Naive B cell (primary cell): Measurements from ENCODE around the gene IFNGR2. TPM values are rescaled to one million over a fixed set of nuclear protein-coding genes. Genes with fewer than 3 reads are reported as not detected.

Experiments used
- ATAC-seq, 2 donors: fragments of 150-1000 bp; cut with Tn5 transposase; 2 replicates each; pipeline ENCODE4 v1.10.0; 2021; ENCODE audit warnings: low read depth in 2 of 2, mild to moderate bottlenecking in 2 of 2, moderate library complexity in 2 of 2
- DNase-seq: peaks from one replicate; pipeline ENCODE4 v3.0.0; 2022
- H3K27ac Mint-ChIP-seq, 6 donors: one replicate each; pipeline ENCODE4 v1.8.0; 2020 to 2022; ENCODE audit warnings: mild to moderate bottlenecking in 6 of 6, mixed read lengths in 6 of 6, moderate library complexity in 5 of 6, inconsistent platforms in 2 of 6
- H3K27me3 Mint-ChIP-seq, 3 donors: one replicate each; pipeline ENCODE4 v1.8.0; 2021 to 2022; ENCODE audit warnings: mixed read lengths in 3 of 3, mild to moderate bottlenecking in 1 of 3
- H3K36me3 Mint-ChIP-seq, 2 donors: one replicate each; pipeline ENCODE4 v1.8.0; 2020 to 2022; ENCODE audit warnings: mixed read lengths in 2 of 2, inconsistent platforms in 1 of 2, mild to moderate bottlenecking in 1 of 2
- H3K4me1 Mint-ChIP-seq, 3 donors: one replicate each; pipeline ENCODE4 v1.8.0; 2020 to 2022; ENCODE audit warnings: mixed read lengths in 3 of 3, inconsistent platforms in 1 of 3, mild to moderate bottlenecking in 1 of 3, moderate library complexity in 1 of 3
- H3K4me3 Mint-ChIP-seq, 8 donors: one replicate each; pipeline ENCODE4 v1.8.0; 2020 to 2022; ENCODE audit warnings: mild to moderate bottlenecking in 8 of 8, mixed read lengths in 8 of 8, moderate library complexity in 8 of 8, inconsistent platforms in 2 of 8
- H3K9me3 Mint-ChIP-seq, 7 donors: one replicate each; pipeline ENCODE4 v1.8.0; 2020 to 2022; ENCODE audit warnings: mixed read lengths in 7 of 7, mild to moderate bottlenecking in 5 of 7, inconsistent platforms in 2 of 7, moderate library complexity in 1 of 7
- polyA plus RNA-seq, 6 donors: library from polyadenylated mRNA; unstranded; fragments of 300-500 nt; fragmentation: Illumina TruSeq; gene quantifications; one replicate each; pipeline ENCODE4 v1.2.3, GENCODE V29; 2021; ENCODE audit warnings: low read depth in 6 of 6

The IFNGR2 gene
- polyA plus RNA-seq, 6 donors from 2014 or later = 120 to 177 (median 144) TPM

- H3K27ac Mint-ChIP-seq = peak overlapping the region in 2 of 6 donors; percentile 15 to 29
- H3K9me3 Mint-ChIP-seq = peaks cover 0 to 2% (median 0%) of the 10 kb centered on the region in 7 donors
- no peak for DNase-seq
- peak overlapping the region; percentile 52 to 82 (median 58) for H3K4me3 Mint-ChIP-seq
- peaks cover 13 to 36% (median 18%) of the 10 kb centered on the region in 3 donors for H3K4me1 Mint-ChIP-seq
- no peaks in the 10 kb centered on the region for H3K36me3 Mint-ChIP-seq
- ATAC-seq = no peak
- H3K27me3 Mint-ChIP-seq = no peaks in the 10 kb centered on the region
These were observed 73.9 kb downstream of the IFNGR2 start for GRCh38 chr21:33477066-33477465.

- peaks cover 0 to 2% (median 0%) of the 10 kb centered on the region in 7 donors for H3K9me3 Mint-ChIP-seq
- peak overlapping the region in 5 of 6 donors; percentile 38 to 95 (median 87) for H3K27ac Mint-ChIP-seq
- H3K4me1 Mint-ChIP-seq = peaks cover 13 to 32% (median 18%) of the 10 kb centered on the region in 3 donors
- no peaks in the 10 kb centered on the region for H3K27me3 Mint-ChIP-seq
- H3K36me3 Mint-ChIP-seq = no peaks in the 10 kb centered on the region
- H3K4me3 Mint-ChIP-seq = peak overlapping the region; percentile 82 to 95 (median 93)
- DNase-seq (no peak), ATAC-seq (no peak)
These were observed 75.0 kb downstream of the IFNGR2 start for GRCh38 chr21:33478182-33478581.

GRCh38 chr21:33478935-33479678, 75.9 kb downstream of the IFNGR2 start:
- Mint-ChIP-seq H3K4me1 (peaks cover 13 to 24% (median 18%) of the 10 kb centered on the region in 3 donors), H3K27me3 (no peaks in the 10 kb centered on the region), H3K36me3 (no peaks in the 10 kb centered on the region), H3K4me3 (peak overlapping the region; percentile 82 to 95 (median 93)), H3K27ac (peak overlapping the region; percentile 38 to 95 (median 88)), H3K9me3 (no peaks in the 10 kb centered on the region)
- no peak for DNase-seq
- peak; percentile 20 to 22 for ATAC-seq

DNA sequence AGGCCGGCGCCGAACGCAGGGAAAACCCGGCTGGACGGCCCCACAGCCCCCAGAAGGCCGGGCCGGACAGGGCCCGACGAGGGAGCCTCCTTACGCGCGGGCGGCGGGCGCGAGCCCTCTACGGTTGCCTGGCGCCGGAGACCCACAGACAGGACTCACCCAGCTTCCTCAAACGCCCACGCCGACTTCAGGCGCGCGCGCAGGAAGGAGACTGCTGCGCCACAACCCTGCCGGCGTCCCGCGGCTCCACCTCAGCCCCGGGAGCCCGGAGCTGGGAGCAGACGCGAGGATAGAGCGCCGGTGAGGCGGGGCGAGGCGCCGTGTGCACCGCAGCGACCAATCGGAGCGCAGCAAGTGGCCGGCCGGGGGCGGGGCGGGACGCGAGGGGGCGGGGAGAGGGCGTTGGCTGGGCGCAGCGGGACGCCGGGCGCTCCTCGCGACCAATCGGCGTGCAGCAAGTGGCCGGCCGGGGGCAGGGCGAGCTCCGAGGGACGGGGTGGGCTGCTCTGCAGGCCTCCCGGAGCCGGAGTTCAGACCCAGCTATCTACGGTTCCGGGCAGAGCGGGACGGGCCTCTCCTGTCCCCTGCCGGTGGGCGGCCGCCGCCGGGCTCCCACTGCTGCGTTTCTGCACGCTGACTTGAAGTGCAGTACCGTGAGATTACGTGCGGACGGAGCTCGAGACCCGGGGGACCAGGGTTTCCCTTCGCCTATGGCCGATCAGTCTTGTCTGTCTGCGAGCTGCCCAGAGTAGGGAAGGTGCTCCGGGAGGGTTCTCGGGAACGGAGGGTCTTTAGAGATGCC, 76.7 kb downstream of the IFNGR2 start, which contains the start of gene TMEM50B:
TMEM50B (minus strand) TSS at position 296 of the 802 bp plus-strand sequence. CDS start 11,089 bp downstream, outside the sequence.
- H3K27me3 Mint-ChIP-seq = no peaks in the 10 kb centered on the region

DNA sequence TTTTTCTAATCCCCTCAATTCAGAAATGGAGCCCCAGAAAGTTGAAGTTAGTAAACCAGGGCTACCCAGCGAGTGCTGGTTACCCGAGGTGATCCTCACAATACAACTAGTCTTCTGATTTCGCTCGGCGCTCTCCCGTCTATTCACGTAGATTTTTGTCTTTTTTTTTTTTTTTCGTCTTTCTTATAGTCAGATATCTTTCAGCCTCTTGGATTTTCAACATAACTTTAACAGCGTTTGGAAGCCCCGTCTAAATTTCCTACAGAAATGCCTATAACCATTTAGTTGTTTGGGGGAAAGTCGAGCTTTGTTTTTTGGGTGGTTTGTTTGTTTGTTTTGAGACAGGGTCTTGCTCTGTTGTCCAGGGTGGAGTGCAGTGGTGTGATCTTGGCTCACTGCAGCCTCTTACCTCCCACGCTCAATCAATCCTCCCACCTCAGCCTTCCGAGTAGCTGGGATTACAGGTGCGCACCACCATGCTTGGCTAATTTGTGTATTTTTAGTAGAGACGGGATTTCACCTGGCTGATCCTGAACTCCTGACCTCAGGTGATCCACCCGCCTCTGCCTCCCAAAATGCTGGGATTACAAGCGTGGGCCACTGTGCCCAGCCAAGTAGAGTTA, 77.4 kb downstream of the IFNGR2 start:
- ATAC-seq = no peak
- Mint-ChIP-seq H3K36me3 (no peaks in the 10 kb centered on the region), H3K4me1 (peaks cover 13 to 22% (median 18%) of the 10 kb centered on the region in 3 donors), H3K27ac (peak overlapping the region; percentile 87 to 97 (median 90)), H3K4me3 (peak overlapping the region; percentile 82 to 96 (median 94)), H3K27me3 (no peaks in the 10 kb centered on the region), H3K9me3 (no peaks in the 10 kb centered on the region)
- DNase-seq = no peak

More for the DNA sequence above, 76.7 kb downstream of the IFNGR2 start, which contains the start of gene TMEM50B:
- H3K4me3 Mint-ChIP-seq = peak within 1 kb of the TSS; percentile 82 to 96 (median 94)
- no peaks in the 10 kb centered on the region for H3K36me3 Mint-ChIP-seq
- peaks cover 13 to 22% (median 18%) of the 10 kb centered on the region in 3 donors for H3K4me1 Mint-ChIP-seq
- no peaks in the 10 kb centered on the region for H3K9me3 Mint-ChIP-seq
- peak within 1 kb of the TSS; percentile 87 to 97 (median 93) for H3K27ac Mint-ChIP-seq
- ATAC-seq (peak; percentile 82 to 84), DNase-seq (peak; percentile 91)

DNA sequence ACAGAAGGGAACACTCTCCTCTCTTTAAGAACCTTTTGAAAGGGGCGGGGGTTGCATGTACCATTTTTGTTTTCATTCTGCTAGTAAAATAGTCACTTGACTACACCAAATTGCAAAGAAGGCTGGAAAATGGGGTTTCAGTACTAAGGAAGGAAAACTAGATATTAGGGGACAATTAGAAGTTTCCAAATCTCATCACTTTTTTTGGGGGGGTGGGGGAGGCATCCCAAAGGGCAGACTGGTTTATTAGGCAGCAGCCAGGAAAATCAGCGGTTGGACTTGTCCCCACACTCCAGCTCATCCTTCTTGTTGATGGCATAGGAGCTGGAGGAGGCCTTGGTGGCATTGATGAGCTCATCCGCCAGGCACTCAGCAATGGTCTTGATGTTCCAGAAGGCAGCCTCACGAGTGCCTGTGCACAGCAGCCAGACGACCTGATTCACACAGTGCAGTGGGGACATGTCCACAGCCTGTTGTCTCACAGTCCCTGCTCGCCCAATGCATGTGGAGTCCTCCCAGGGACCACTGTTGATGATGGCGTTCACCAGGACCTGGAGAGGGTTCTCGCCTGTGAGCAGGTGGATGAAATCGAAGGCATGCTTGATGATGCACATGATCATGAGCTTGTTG, 78.2 kb downstream of the IFNGR2 start:
- Mint-ChIP-seq H3K27me3 (no peaks in the 10 kb centered on the region), H3K9me3 (no peaks in the 10 kb centered on the region), H3K4me3 (peak overlapping the region in 4 of 8 donors; percentile 89 to 96 (median 96)), H3K27ac (peak overlapping the region in 1 of 6 donors; percentile 57), H3K36me3 (no peaks in the 10 kb centered on the region), H3K4me1 (peaks cover 13 to 22% (median 18%) of the 10 kb centered on the region in 3 donors)
- no peak for DNase-seq
- no peak for ATAC-seq

Other genes with a start within 250 kb of the IFNGR2 start
- 10 to 100 TPM; 41.4 to 61.7 (median 50.8) TPM for gene IFNAR2, start 173.5 kb upstream of the IFNGR2 start, polyA plus RNA-seq
- gene IL10RB, start 137.0 kb upstream of the IFNGR2 start, polyA plus RNA-seq = 10 to 100 TPM; 56.9 to 83.1 (median 71.0) TPM
- gene IFNAR1, start 78.4 kb upstream of the IFNGR2 start, polyA plus RNA-seq = 100 to 1,000 TPM in 5 of 6 donors, 10 to 100 TPM in 1; 99.7 to 142 (median 126) TPM
- 10 to 100 TPM; 35.5 to 46.2 (median 40.6) TPM for gene TMEM50B, start 76.6 kb downstream of the IFNGR2 start, polyA plus RNA-seq
- 1 to 10 TPM in 2 of 6 donors, under 1 TPM in 3, not detected in 1; 0.38 to 1.6 (median 0.93) TPM for gene DNAJC28, start 88.3 kb downstream of the IFNGR2 start, polyA plus RNA-seq
- gene GART, start 138.7 kb downstream of the IFNGR2 start, polyA plus RNA-seq = 10 to 100 TPM; 24.8 to 38.4 (median 32.2) TPM
- gene SON, start 139.6 kb downstream of the IFNGR2 start, polyA plus RNA-seq = 100 to 1,000 TPM; 411 to 679 (median 522) TPM
- gene DONSON, start 185.3 kb downstream of the IFNGR2 start, polyA plus RNA-seq = 1 to 10 TPM in 5 of 6 donors, not detected in 1; 1.2 to 2.4 (median 2.1) TPM
- 10 to 100 TPM; 28.5 to 44.4 (median 34.9) TPM for gene CRYZL1, start 238.3 kb downstream of the IFNGR2 start, polyA plus RNA-seq
- 1 to 10 TPM in 2 of 6 donors, under 1 TPM in 3, not detected in 1; 0.12 to 1.4 (median 0.60) TPM for gene ITSN1, start 239.1 kb downstream of the IFNGR2 start, polyA plus RNA-seq